ENCODE results near the gene GNPTAB. TPM values are rescaled to one million over a fixed set of nuclear protein-coding genes. Genes with fewer than 3 reads are reported as not detected.

Gene GNPTAB
- total and polyA plus RNA-seq, 2 of the 13 experiments (the other 11 are each of a cell fraction or from before 2014, with no cell fraction given): 13.6 to 19.4 TPM

- in situ Hi-C loops (cut with HindIII; ENCODE audit: extremely low pct_ligation_motif_present, low pct_unique_long_range_greater_than_20kb) (no loop called here), intact Hi-C loops (cut with micrococcal nuclease; ENCODE audit: unreplicated experiment) (no loop called here)
- no peaks in the 10 kb centered on the region for H3K27me3 ChIP-seq (ENCODE audit: control insufficient read depth in 1 of 2, insufficient read depth in 2 of 2, low read length in 2 of 2)
- H3K79me2 ChIP-seq (ENCODE audit: insufficient read depth, low read length): peaks cover 85% of the 10 kb centered on the region
- TF ChIP-seq ZNF569 (CRISPR knock-in tag; IDR thresholded peaks at IDR 0.05; ENCODE audit: borderline replicate concordance) (no peak), RBM22 (optimal IDR thresholded peaks at IDR 0.05; ENCODE audit: low read length) (peak; percentile 9), AGO2 (optimal IDR thresholded peaks at IDR 0.05; ENCODE audit: low read depth, low read length) (no peak), FOXK1 (CRISPR knock-in tag; IDR thresholded peaks at IDR 0.05; ENCODE audit: borderline replicate concordance, low read depth) (no peak), RBFOX2 (IDR thresholded peaks at IDR 0.05; ENCODE audit: low read depth, low read length) (peak; percentile 34; the same call in 1 of the 2 replicates), ZNF781 (CRISPR knock-in tag; IDR thresholded peaks at IDR 0.05; ENCODE audit: borderline replicate concordance, not compliant biosample characterization) (no peak)
- H3K27ac ChIP-seq (ENCODE audit: extremely low read length, insufficient read depth, low read length): no peak overlapping the region
- H3K9me3 ChIP-seq (ENCODE audit: low read length): no peaks in the 10 kb centered on the region
- H3K4me1 ChIP-seq (ENCODE audit: insufficient read depth, low read length): peaks cover 76% of the 10 kb centered on the region
- H3K36me3 ChIP-seq (replicated peaks in 1 of 2; ENCODE audit: control insufficient read depth in 1 of 2, insufficient read depth in 2 of 2, low read length in 2 of 2): peaks cover 2 to 10% of the 10 kb centered on the region in 2 experiments; a peak in 3 of 5 replicates
- H3K9ac ChIP-seq (ENCODE audit: insufficient read depth, low read depth, low read length): no peak overlapping the region
- no peak overlapping the region for H3K4me2 ChIP-seq (ENCODE audit: low read depth, low read length)
- H4K20me1 ChIP-seq (ENCODE audit: insufficient read depth, low read length): peaks cover 22% of the 10 kb centered on the region
- no peak overlapping the region for H2AFZ ChIP-seq (ENCODE audit: low read length)
- ATAC-seq (peak; percentile 42), DNase-seq (ENCODE audit: low spot score) (no peak), FAIRE-seq (no peak)
- POLR2A ChIA-PET: interaction anchor here (0.7 to 0.9 kb wide), 2 partner anchors 9 to 11 kb away, joined by 3 to 4 read pairs; no protein-coding TSS in a partner anchor
- TSS peak; percentile 0 for BruUV-seq (replicated peaks)
- CTCF ChIA-PET (ENCODE audit: low intra/inter-chr PET ratio, low total read pairs): no interaction called here
- H3K4me3 ChIP-seq (replicated peaks in 1 of 3; ENCODE audit: insufficient read depth in 1 of 3, low read depth in 2 of 3, low read length in 3 of 3): no peak overlapping the region
Observed at GRCh38 chr12:101707131-101707782, 123.5 kb downstream of the GNPTAB start.

- no peak for TF ChIP-seq ZSCAN30 (CRISPR knock-in tag; IDR thresholded peaks at IDR 0.05)
- peak; percentile 97 for TF ChIP-seq ZNF564 (CRISPR knock-in tag; IDR thresholded peaks at IDR 0.05)
- Histone ChIP-seq H3K27ac (ENCODE audit: extremely low read length, insufficient read depth, low read length) (no peak overlapping the region), H3K36me3 (replicated peaks in 1 of 2; ENCODE audit: control insufficient read depth in 1 of 2, insufficient read depth in 2 of 2, low read length in 2 of 2) (peaks cover 2 to 10% of the 10 kb centered on the region in 2 experiments; a peak in 3 of 5 replicates), H3K27me3 (ENCODE audit: control insufficient read depth in 1 of 2, insufficient read depth in 2 of 2, low read length in 2 of 2) (no peaks in the 10 kb centered on the region), H3K4me1 (ENCODE audit: insufficient read depth, low read length) (peaks cover 78% of the 10 kb centered on the region), H3K4me3 (replicated peaks in 1 of 3; ENCODE audit: insufficient read depth in 1 of 3, low read depth in 2 of 3, low read length in 3 of 3) (no peak overlapping the region), H4K20me1 (ENCODE audit: insufficient read depth, low read length) (peaks cover 30% of the 10 kb centered on the region), H3K9me3 (ENCODE audit: low read length) (no peaks in the 10 kb centered on the region), H3K4me2 (ENCODE audit: low read depth, low read length) (no peak overlapping the region), H3K79me2 (ENCODE audit: insufficient read depth, low read length) (peaks cover 85% of the 10 kb centered on the region), H3K9ac (ENCODE audit: insufficient read depth, low read depth, low read length) (no peak overlapping the region), H2AFZ (ENCODE audit: low read length) (no peak overlapping the region)
- intact Hi-C loops (cut with micrococcal nuclease; ENCODE audit: unreplicated experiment): no loop called here
- no TSS peak for BruUV-seq (replicated peaks)
- DNase-seq (ENCODE audit: low spot score) (no peak), ATAC-seq (no peak), FAIRE-seq (no peak)
- 100% methylated on average over 1 of the region's 1 CpG for WGBS (ENCODE audit: low lambda C conversion rate)
- POLR2A ChIA-PET: no interaction called here
- CTCF ChIA-PET (ENCODE audit: low intra/inter-chr PET ratio, low total read pairs): no interaction called here
- in situ Hi-C loops (cut with HindIII; ENCODE audit: extremely low pct_ligation_motif_present, low pct_unique_long_range_greater_than_20kb): no loop called here
Observed at GRCh38 chr12:101706403-101706802, 124.4 kb downstream of the GNPTAB start.
